Endothelial cell of umbilical vein (primary cell): ENCODE data around the gene PDE7B. TPM values are rescaled to one million over a fixed set of nuclear protein-coding genes. Genes with fewer than 3 reads are reported as not detected.

Experiments
- BruUV-seq: library from RNA; stranded (reverse); fragments of 400-500 nt; replicated peaks from 2 replicates; lab custom pipeline; 2021; lab: Mats Ljungman, UMichigan
- CTCF ChIA-PET: fragments of 300-600, 350-600 bp; sonication (Branson Sonifier 250); formaldehyde crosslinking; loops from one replicate; lab custom pipeline; 2021; ENCODE audit warnings: antibody characterized with exemption, inconsistent platforms; lab: Charles Lee
- POLR2A ChIA-PET: fragments of 300-600, 350-600 bp; sonication (Branson Sonifier 250); formaldehyde crosslinking; loops from one replicate; lab custom pipeline; 2021; ENCODE audit warnings: antibody characterized with exemption, inconsistent platforms; lab: Charles Lee
- DNase-seq: peaks from one replicate; pipeline ENCODE4 v3.0.0-alpha.2; 2011; ENCODE audit warnings: low read depth, low spot score
- FAIRE-seq: peaks from 2 replicates; lab custom pipeline; 2011; peaks lifted over from hg19 to GRCh38; lab: Jason Lieb, UNC
- H2AFZ ChIP-seq: 2 replicates; pipeline ENCODE4 v1.6.0; 2012; ENCODE audit warnings: low read depth, low read length, control low read depth, inconsistent platforms
- H3K27ac ChIP-seq: 2 replicates; pipeline ENCODE4 v1.5.1; 2011; ENCODE audit warnings: low read depth, mild to moderate bottlenecking, control low read depth, low read length, moderate library complexity; ENCODE audit not compliant: insufficient read depth
- H3K27me3 ChIP-seq, 2 experiments: 2 replicates each; pipeline versions ENCODE4 v1.6.0 to v1.6.1; 2011; ENCODE audit warnings: low read length in 2 of 2, mixed read lengths in 1 of 2; ENCODE audit not compliant: control insufficient read depth in 2 of 2, insufficient read depth in 2 of 2
- H3K36me3 ChIP-seq, 2 experiments: 2 replicates in 1 of 2; 3 replicates in 1 of 2; pipeline ENCODE4 v1.5.1; 2011; ENCODE audit warnings: low read length in 2 of 2, mild to moderate bottlenecking in 1 of 2, moderate library complexity in 1 of 2; ENCODE audit not compliant: control insufficient read depth in 2 of 2, insufficient read depth in 2 of 2; ENCODE audit errors: extremely low read depth in 1 of 2
- H3K4me1 ChIP-seq: 3 replicates; pipeline ENCODE4 v1.5.1; 2011; ENCODE audit warnings: mild to moderate bottlenecking, low read length; ENCODE audit not compliant: control insufficient read depth, insufficient read depth; ENCODE audit errors: extremely low read depth
- H3K4me2 ChIP-seq: 2 replicates; pipeline ENCODE4 v1.6.1; 2011; ENCODE audit warnings: low read length, control low read depth, mixed read lengths; ENCODE audit not compliant: insufficient read depth
- H3K4me3 ChIP-seq, 3 experiments: fragments of 200-600 bp in 1 of 3; sonication (generic), shearing (Covaris generic) in 1 of 3; replicated peaks in 1 of 3; 2 replicates each; pipeline ENCODE4 v1.5.1; 2011 to 2016; ENCODE audit warnings: control low read depth in 3 of 3, low read length in 3 of 3, mild to moderate bottlenecking in 2 of 3, inconsistent platforms in 1 of 3, low read depth in 1 of 3, moderate library complexity in 1 of 3; ENCODE audit not compliant: insufficient read depth in 1 of 3
- H3K79me2 ChIP-seq: 2 replicates; pipeline ENCODE4 v1.6.0; 2012; ENCODE audit warnings: low read length, inconsistent platforms; ENCODE audit not compliant: control insufficient read depth, insufficient read depth
- H3K9ac ChIP-seq: replicated peaks from 2 replicates; pipeline ENCODE3; 2011; ENCODE audit warnings: low read length, control low read depth; ENCODE audit not compliant: insufficient read depth; ENCODE audit errors: extremely low read depth
- H3K9me1 ChIP-seq: replicated peaks from 3 replicates; pipeline ENCODE4 v1.6.0; 2011; ENCODE audit warnings: mild to moderate bottlenecking, low read length; ENCODE audit not compliant: control insufficient read depth, insufficient read depth; ENCODE audit errors: extremely low read depth
- H3K9me3 ChIP-seq: replicated peaks from 2 replicates; pipeline ENCODE4 v1.5.1; 2012; ENCODE audit warnings: low read length, inconsistent platforms; ENCODE audit not compliant: control insufficient read depth, insufficient read depth
- H4K20me1 ChIP-seq: replicated peaks from 2 replicates; pipeline ENCODE3; 2011; ENCODE audit warnings: mild to moderate bottlenecking, low read length; ENCODE audit not compliant: control insufficient read depth, insufficient read depth; ENCODE audit errors: extremely low read depth
- EZH2 ChIP-seq: IDR thresholded peaks from 2 replicates; pipeline ENCODE4 v1.6.1; 2012; ENCODE audit warnings: borderline replicate concordance, low read depth, mild to moderate bottlenecking, moderate library complexity, low read length, inconsistent platforms; ENCODE audit not compliant: severe bottlenecking
- FOS ChIP-seq: IDR thresholded peaks from 2 replicates; pipeline ENCODE4 v1.6.1; 2011; ENCODE audit warnings: mild to moderate bottlenecking, low read length, moderate library complexity, borderline replicate concordance; ENCODE audit not compliant: insufficient read depth
- GATA2 ChIP-seq: IDR thresholded peaks from 2 replicates; pipeline ENCODE4 v1.7.0; 2011; ENCODE audit warnings: low read depth, mild to moderate bottlenecking, moderate library complexity, mixed read lengths, low read length; ENCODE audit not compliant: insufficient read length, insufficient read depth
- JUN ChIP-seq: IDR thresholded peaks from 2 replicates; pipeline ENCODE4 v1.6.1; 2011; ENCODE audit warnings: borderline replicate concordance, low read depth; ENCODE audit not compliant: insufficient read length, insufficient read depth
- MYC ChIP-seq: IDR thresholded peaks from one replicate; pipeline ENCODE4 v1.6.1; 2011; ENCODE audit warnings: mild to moderate bottlenecking, low read depth, low read length
- POLR2A ChIP-seq: IDR thresholded peaks from 2 replicates; pipeline ENCODE4 v1.6.1; 2012; ENCODE audit warnings: low read depth, mild to moderate bottlenecking, control low read depth, low read length
- POLR2AphosphoS5 ChIP-seq: IDR thresholded peaks from 2 replicates; pipeline ENCODE4 v1.6.1; 2012; ENCODE audit warnings: low read depth, mild to moderate bottlenecking, control low read depth, low read length, moderate library complexity; ENCODE audit not compliant: insufficient read depth
- dilution Hi-C: fragments of 300-500 bp; cut with MboI; formaldehyde crosslinking; loops from one replicate; pipeline ENCODE4 v1.15.0; 2019; ENCODE audit warnings: low sequenced_read_pairs; ENCODE audit not compliant: extremely low pct_ligation_motif_present
- intact Hi-C: fragments of 100-400 bp; cut with micrococcal nuclease; formaldehyde crosslinking; loops from one replicate; pipeline ENCODE4 v1.10.0; 2022
- polyA plus RNA-seq, 4 experiments: library from polyadenylated mRNA; depleted of rRNA in 3 of 4; stranded (reverse) in 3 of 4; unstranded in 1 of 4; fragments of >200 nt; gene quantifications; 2 replicates each; pipeline versions ENCODE4 v1.2.1 to v1.2.3, GENCODE V29; 2011 to 2012; ENCODE audit warnings: missing spikeins in 1 of 4
- total RNA-seq: library from RNA; stranded (reverse); gene quantifications from 2 replicates; pipeline ENCODE4 v1.2.3, GENCODE V29; 2021
- TF ChIP-seq, protein P1 (sequence below), 2 donors: IDR thresholded peaks; 1 replicate in 1 of 2; 2 replicates in 1 of 2; pipeline ENCODE4 v1.5.1; 2011; ENCODE audit warnings: low read length in 2 of 2, mild to moderate bottlenecking in 2 of 2, moderate library complexity in 2 of 2, control low read depth in 1 of 2, inconsistent platforms in 1 of 2, low read depth in 1 of 2; ENCODE audit not compliant: insufficient read depth in 1 of 2; ENCODE audit errors: extremely low read depth in 1 of 2
- TF ChIP-seq, protein P2 (sequence below): IDR thresholded peaks from 2 replicates; pipeline ENCODE4 v1.6.1; 2011; ENCODE audit not compliant: insufficient read depth, insufficient read length

The PDE7B gene
- total and polyA plus RNA-seq, 2 donors (not counting 3 experiments of a cell fraction or from before 2014, with no cell fraction given), result 20.6 to 25.1 TPM

DNA sequence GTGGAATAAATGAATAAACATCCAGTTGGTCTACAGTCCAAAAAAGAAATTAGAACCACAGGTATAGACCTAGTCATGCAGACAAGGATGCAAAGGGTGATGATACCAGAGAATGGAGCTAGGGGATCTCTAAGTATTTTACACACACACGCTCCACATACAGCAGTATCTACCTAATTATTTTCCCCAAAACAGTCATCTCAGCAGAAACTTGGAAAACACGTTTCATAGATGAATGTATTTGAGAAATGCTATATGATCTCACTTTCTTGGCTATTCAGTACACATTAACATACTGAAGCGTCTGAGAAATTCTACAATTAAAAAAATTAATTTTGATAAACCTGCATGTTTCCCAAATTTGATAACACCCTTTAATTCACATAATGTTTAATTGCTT is 243.3 kb downstream of the PDE7B start:
- dilution Hi-C loops (no loop called here), intact Hi-C loops (no loop called here)
- TF ChIP-seq POLR2AphosphoS5 (no peak), MYC (no peak), POLR2A (no peak), FOS (no peak), GATA2 (no peak), JUN (no peak), EZH2 (no peak)
- TF ChIP-seq, protein P1, sequence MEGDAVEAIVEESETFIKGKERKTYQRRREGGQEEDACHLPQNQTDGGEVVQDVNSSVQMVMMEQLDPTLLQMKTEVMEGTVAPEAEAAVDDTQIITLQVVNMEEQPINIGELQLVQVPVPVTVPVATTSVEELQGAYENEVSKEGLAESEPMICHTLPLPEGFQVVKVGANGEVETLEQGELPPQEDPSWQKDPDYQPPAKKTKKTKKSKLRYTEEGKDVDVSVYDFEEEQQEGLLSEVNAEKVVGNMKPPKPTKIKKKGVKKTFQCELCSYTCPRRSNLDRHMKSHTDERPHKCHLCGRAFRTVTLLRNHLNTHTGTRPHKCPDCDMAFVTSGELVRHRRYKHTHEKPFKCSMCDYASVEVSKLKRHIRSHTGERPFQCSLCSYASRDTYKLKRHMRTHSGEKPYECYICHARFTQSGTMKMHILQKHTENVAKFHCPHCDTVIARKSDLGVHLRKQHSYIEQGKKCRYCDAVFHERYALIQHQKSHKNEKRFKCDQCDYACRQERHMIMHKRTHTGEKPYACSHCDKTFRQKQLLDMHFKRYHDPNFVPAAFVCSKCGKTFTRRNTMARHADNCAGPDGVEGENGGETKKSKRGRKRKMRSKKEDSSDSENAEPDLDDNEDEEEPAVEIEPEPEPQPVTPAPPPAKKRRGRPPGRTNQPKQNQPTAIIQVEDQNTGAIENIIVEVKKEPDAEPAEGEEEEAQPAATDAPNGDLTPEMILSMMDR (IDR thresholded peaks at IDR 0.05; ENCODE audit: extremely low read depth in 1 of 2, insufficient read depth in 1 of 2, low read depth in 1 of 2, low read length in 2 of 2), result no peak
- TF ChIP-seq, protein P2, sequence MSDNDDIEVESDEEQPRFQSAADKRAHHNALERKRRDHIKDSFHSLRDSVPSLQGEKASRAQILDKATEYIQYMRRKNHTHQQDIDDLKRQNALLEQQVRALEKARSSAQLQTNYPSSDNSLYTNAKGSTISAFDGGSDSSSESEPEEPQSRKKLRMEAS, result no peak
- Histone ChIP-seq H3K36me3 (no peaks in the 10 kb centered on the region), H3K9ac (no peak overlapping the region), H4K20me1 (peaks cover 2% of the 10 kb centered on the region), H3K4me3 (no peak overlapping the region), H2AFZ (no peak overlapping the region), H3K79me2 (peaks cover 29% of the 10 kb centered on the region), H3K9me3 (no peaks in the 10 kb centered on the region), H3K4me1 (peaks cover 17% of the 10 kb centered on the region), H3K9me1 (no peaks in the 10 kb centered on the region), H3K27me3 (no peaks in the 10 kb centered on the region), H3K27ac (no peak overlapping the region), H3K4me2 (no peak overlapping the region)
- POLR2A ChIA-PET, result interaction anchor here (0.6 kb wide), 1 partner anchor 9 kb away, joined by 3 read pairs; no protein-coding TSS in a partner anchor
- no TSS peak for BruUV-seq
- DNase-seq (no peak), FAIRE-seq (no peak)
- CTCF ChIA-PET, result no interaction called here
